Astrocyte of the cerebellum (primary cell): Measurements from ENCODE around the gene NDUFB8.

ENCODE experiments used
- DNase-seq: peaks from one replicate; pipeline ENCODE4 v3.0.0-alpha.2; 2011; ENCODE audit warnings: low read depth
- H3K4me3 ChIP-seq: 2 replicates; pipeline ENCODE4 v1.5.1; 2011; ENCODE audit warnings: mild to moderate bottlenecking, low read depth, low read length, moderate library complexity
- CTCF ChIP-seq: IDR thresholded peaks from 2 replicates; pipeline ENCODE4 v1.5.1; 2012; ENCODE audit warnings: low read length, low read depth, moderate library complexity, mild to moderate bottlenecking; ENCODE audit errors: missing control alignments
- in situ Hi-C: cut with HindIII; loops from 2 replicates; pipeline ENCODE4 v1.10.0; 2017; ENCODE audit warnings: low sequenced_read_pairs

NDUFB8 gene

DNA sequence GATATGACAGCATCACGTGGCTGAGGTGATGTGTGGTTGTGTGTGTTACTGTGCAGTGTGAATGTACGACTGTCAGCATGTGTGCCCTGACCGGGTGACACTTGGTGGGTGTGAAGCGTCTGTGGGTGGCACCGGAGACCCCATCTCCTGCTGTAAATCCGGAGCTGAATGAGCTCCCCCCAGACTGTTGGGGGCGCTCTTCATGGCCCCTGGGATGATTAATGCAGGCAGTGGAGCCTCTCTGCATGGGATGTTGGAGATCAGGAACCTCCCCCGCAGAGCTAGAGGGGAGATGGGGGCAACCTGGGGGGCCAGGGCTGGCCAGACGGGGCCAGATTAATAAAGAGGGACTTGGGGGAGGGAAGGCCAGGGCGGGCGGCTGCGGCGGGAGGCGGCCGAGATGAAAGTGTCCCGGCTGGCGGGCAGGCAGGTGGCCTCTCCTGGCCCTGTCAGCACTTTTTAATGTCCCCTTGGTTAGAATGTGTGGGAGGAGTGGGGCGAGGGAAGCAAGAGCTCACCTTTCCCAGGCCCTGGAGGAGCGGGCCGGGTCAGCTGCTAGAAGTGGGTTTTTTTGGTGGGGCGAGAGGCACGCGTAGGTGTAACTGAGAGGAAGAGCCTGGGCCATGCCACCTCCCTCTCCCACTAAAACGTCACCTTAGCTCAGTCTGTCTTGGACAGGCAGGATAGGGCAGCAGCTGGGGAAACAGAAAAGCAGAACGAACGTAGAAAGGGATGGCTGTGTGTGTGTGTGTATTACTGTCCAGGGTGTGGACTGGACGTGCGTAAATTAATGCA, 40.2 kb upstream of the NDUFB8 start:
- no peak for DNase-seq
- H3K4me3 ChIP-seq = no peak overlapping the region
- TF ChIP-seq CTCF = no peak
- in situ Hi-C loops = no loop called here

DNA sequence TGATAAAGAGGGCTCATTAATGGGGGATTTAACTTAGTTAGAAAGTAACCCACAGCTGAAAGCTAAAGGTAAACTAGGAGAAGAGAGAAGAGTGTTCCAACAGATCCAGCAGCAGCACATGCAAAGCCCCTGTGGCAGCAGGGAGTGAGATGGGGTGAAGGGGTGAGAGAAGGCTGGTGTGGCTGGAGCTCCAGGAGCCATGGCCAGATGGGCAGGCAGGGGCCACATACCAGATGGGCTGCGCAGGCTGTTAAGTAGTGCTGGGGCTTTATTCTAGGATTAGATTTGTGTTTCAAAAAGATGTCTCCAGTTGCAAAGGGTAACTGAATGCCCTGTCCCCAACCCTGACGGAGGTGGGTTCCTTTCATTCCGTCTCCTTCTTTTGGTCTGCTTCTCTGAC, 39.2 kb upstream of the NDUFB8 start:
- in situ Hi-C loops = no loop called here
- no peak for DNase-seq
- H3K4me3 ChIP-seq = no peak overlapping the region
- no peak for TF ChIP-seq CTCF

DNA sequence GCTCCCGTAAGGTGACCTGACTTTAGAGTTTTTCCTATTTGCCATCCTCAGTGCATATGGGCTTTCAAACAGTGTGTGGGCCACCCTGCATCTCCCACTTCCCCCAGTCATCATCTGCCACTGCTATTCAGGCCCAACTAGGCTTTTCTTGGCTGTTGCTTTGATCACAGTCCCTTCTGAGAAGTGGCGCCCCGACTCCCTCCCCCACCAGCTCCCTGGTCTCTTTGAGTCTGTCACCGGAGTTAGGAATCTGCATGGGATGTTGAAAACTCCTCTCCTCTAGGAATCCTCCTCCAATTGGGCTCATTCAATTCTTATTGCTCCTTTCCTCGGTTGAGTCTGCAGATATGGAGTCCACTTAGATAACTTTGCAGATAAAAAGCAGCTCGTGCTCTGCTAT, 38.2 kb upstream of the NDUFB8 start:
- DNase-seq = no peak
- no peak for TF ChIP-seq CTCF
- in situ Hi-C loops = no loop called here
- H3K4me3 ChIP-seq = no peak overlapping the region

GRCh38 chr10:100567249-100567648, 37.6 kb upstream of the NDUFB8 start:
- in situ Hi-C loops = no loop called here
- no peak for TF ChIP-seq CTCF
- H3K4me3 ChIP-seq = no peak overlapping the region
- DNase-seq = no peak

GRCh38 chr10:100566561-100566960, 36.9 kb upstream of the NDUFB8 start:
- DNase-seq = no peak
- H3K4me3 ChIP-seq = no peak overlapping the region
- TF ChIP-seq CTCF = no peak
- in situ Hi-C loops = no loop called here

DNA sequence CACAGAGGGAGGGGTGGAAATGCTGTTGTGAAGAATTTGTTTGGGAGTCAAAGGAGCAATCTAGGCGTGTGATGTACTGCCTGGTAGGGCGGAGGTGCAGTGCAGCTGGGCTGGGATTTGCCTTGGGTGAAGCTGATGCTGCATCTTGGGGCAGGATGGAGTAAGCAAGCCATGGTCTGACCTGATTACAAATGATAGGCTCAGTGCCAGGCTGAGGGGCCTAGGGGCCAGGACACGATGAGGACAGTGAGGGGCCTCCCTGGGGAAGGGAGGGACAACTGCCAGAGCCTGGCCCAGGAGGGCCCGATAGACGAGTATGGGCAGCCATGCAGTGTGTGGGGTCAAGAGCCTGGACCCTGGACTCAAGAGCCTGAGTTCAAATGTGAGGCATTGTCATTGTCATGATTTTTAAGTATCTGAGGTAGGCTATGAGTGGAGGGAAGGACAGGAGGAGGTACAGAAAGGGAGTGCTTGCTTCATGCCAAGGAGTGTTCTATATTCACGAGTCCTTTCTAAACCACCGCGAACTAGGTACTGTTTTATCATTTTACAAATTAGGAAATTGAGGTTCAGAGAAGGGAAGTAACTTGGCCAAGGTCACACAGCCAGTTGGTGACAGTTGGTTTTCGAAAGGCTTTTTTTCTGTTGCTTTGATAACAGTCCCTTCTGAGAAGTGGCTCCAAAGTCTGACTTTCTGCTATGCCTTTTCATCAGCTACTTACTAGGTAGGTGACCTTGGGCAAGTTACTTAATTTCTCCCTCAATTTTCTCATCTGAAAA, 35.7 kb upstream of the NDUFB8 start:
- DNase-seq = no peak
- no peak for TF ChIP-seq CTCF
- in situ Hi-C loops = no loop called here
- no peak overlapping the region for H3K4me3 ChIP-seq
